Stomach (tissue), 9 donors: ENCODE results near the gene NAV2. TPM values are rescaled to one million over a fixed set of nuclear protein-coding genes. Genes with fewer than 3 reads are reported as not detected.
A peak's percentile ranks its signal among the peaks of the same experiment; 100 is the strongest.

ENCODE experiments used
- DNase-seq, 2 donors: peaks; one replicate each; pipeline versions ENCODE4 v3.0.0 to v3.0.0-alpha.2; 2013 to 2019
- H3K27ac ChIP-seq, 5 donors: fragments of 200-600 bp in 4 of 5; sonication (generic) in 4 of 5; one replicate each; pipeline ENCODE4 v1.5.1; 2013 to 2019; ENCODE audit warnings: mild to moderate bottlenecking in 1 of 5, moderate library complexity in 1 of 5
- H3K27me3 ChIP-seq, 3 donors: fragments of 200-600 bp; sonication (generic); one replicate each; pipeline ENCODE4 v1.5.1; 2017 to 2019; ENCODE audit warnings: mixed run types in 1 of 3
- H3K36me3 ChIP-seq, 4 donors: fragments of 200-600 bp; sonication (generic); 1 replicate in 3 of 4; 2 replicates in 1 of 4; pipeline ENCODE4 v1.5.1; 2016 to 2019
- H3K4me1 ChIP-seq, 4 donors: fragments of 200-600 bp; sonication (generic); one replicate each; pipeline ENCODE4 v1.5.1; 2016 to 2019
- H3K4me3 ChIP-seq, 4 donors: fragments of 200-600 bp; sonication (generic) in 3 of 4; one replicate each; pipeline ENCODE4 v1.5.1; 2016 to 2019; ENCODE audit warnings: mild to moderate bottlenecking in 1 of 4
- H3K9me3 ChIP-seq, 4 donors: fragments of 200-600 bp; sonication (generic); one replicate each; pipeline ENCODE4 v1.5.1; 2016 to 2019
- CTCF ChIP-seq, 7 experiments: fragments of 450-650 bp in 4 of 7; fragments of 200-600 bp in 3 of 7; sonication (generic) in 3 of 7; IDR thresholded peaks; one replicate each; pipeline ENCODE4 v1.5.1; 2016 to 2019; ENCODE audit warnings: antibody characterized with exemption in 7 of 7, control low read depth in 2 of 7, mild to moderate bottlenecking in 1 of 7
- EP300 ChIP-seq: sonication (generic); formaldehyde crosslinking; IDR thresholded peaks from one replicate; pipeline ENCODE4 v1.6.1; 2017; ENCODE audit warnings: antibody characterized with exemption
- POLR2A ChIP-seq, 4 donors: fragments of 450-650 bp; IDR thresholded peaks; one replicate each; pipeline ENCODE4 v1.6.1; 2016; ENCODE audit warnings: antibody characterized with exemption in 4 of 4, control low read depth in 2 of 4, mild to moderate bottlenecking in 1 of 4, moderate library complexity in 1 of 4
- POLR2AphosphoS5 ChIP-seq, 3 donors: sonication (generic); formaldehyde crosslinking; IDR thresholded peaks; one replicate each; pipeline ENCODE4 v1.6.1; 2016; ENCODE audit warnings: antibody characterized with exemption in 3 of 3
- WGBS, 5 donors: extraction: QIAGEN DNeasy Blood & Tissue Kit in 3 of 5; methylation state at CpG; one replicate each; pipeline versions ENCODE4 v1.1.5 to v1.1.7; 2013 to 2018; 5-methylcytosine and 5-hydroxymethylcytosine counted together
- intact Hi-C: fragments of 100-400 bp; cut with DNase I; formaldehyde crosslinking; loops from one replicate; pipeline ENCODE4 v1.15.1; 2023; ENCODE audit warnings: low total_unique reads
- polyA plus RNA-seq, 3 donors: library from polyadenylated mRNA; stranded (reverse); fragments of 200-250 nt; gene quantifications; one replicate each; pipeline ENCODE4 v1.2.3, GENCODE V29; 2013
- total RNA-seq, 5 donors: library from RNA; depleted of rRNA; stranded (reverse); fragments of >200 nt; gene quantifications; one replicate each; pipeline versions ENCODE4 v1.1.0 to v1.2.3, GENCODE V29; 2014 to 2016
- donor health status: healthy with polysubstance abuse.
- donor health status: Bipolar disorder and iron deficiency.
- donor health status: healthy.

NAV2 gene
- total and polyA plus RNA-seq, 8 donors, result 1.8 to 92.4 (median 7.9) TPM

- peaks cover 0 to 28% (median 2%) of the 10 kb centered on the region in 4 donors for H3K36me3 ChIP-seq
Measured at GRCh38 chr11:19973136-19973635, 260.5 kb downstream of the NAV2 start.

DNA sequence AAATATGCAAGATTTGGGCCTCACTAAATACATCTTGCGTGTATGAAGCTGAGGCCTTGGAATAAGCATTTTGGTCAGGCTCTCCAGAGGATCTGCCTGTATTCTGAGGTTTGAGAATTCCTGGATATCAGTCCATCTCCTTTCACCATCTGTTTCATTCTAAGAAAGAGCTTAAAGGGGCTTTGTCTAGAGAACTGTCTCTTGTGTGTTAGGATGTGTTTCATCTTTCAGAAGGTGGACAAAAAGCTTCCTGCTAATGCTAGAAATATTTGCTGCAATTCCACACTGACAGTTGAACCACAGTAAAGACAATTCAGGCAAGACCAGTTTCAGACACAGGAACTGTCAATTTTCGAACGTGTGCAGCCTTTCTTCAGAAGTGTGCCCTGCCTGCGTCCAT lies 262.2 kb downstream of the NAV2 start:
- WGBS, 5 donors, result 61 to 87% (median 86%) methylated on average over 4 of the region's 4 CpGs
- DNase-seq, result no peak
- TF ChIP-seq EP300 (no peak), CTCF (IDR thresholded peaks at IDR 0.05) (no peak), POLR2A (IDR thresholded peaks at IDR 0.05) (no peak), POLR2AphosphoS5 (IDR thresholded peaks at IDR 0.05) (no peak)
- H3K9me3 ChIP-seq, result no peaks in the 10 kb centered on the region
- no peak overlapping the region for H3K4me3 ChIP-seq
- no peak overlapping the region for H3K27ac ChIP-seq
- intact Hi-C loops, result no loop called here
- H3K36me3 ChIP-seq, result peaks cover 0 to 20% (median 2%) of the 10 kb centered on the region in 4 donors
- H3K4me1 ChIP-seq, result peaks cover 0 to 19% (median 8%) of the 10 kb centered on the region in 4 donors
- H3K27me3 ChIP-seq, result no peaks in the 10 kb centered on the region

More at GRCh38 chr11:19973136-19973635, 260.5 kb downstream of the NAV2 start:
- WGBS, 5 donors, result 90 to 95% (median 91%) methylated on average over 5 of the region's 5 CpGs
- Histone ChIP-seq H3K27me3 (no peaks in the 10 kb centered on the region), H3K27ac (no peak overlapping the region), H3K4me3 (no peak overlapping the region), H3K9me3 (no peaks in the 10 kb centered on the region), H3K4me1 (peaks cover 0 to 2% (median 0%) of the 10 kb centered on the region in 4 donors)
- DNase-seq, result no peak
- intact Hi-C loops, result no loop called here
- TF ChIP-seq EP300, result no peak

- no peak for TF ChIP-seq EP300
- TF ChIP-seq POLR2AphosphoS5 (IDR thresholded peaks at IDR 0.05), result no peak
- intact Hi-C loops, result no loop called here
- no peaks in the 10 kb centered on the region for H3K27me3 ChIP-seq
Measured at GRCh38 chr11:19975414-19975990, 262.9 kb downstream of the NAV2 start.

GRCh38 chr11:19976281-19976941 lies 263.8 kb downstream of the NAV2 start:
- Histone ChIP-seq H3K27ac (no peak overlapping the region), H3K4me1 (peaks cover 11 to 35% (median 23%) of the 10 kb centered on the region in 4 donors)
- peak in 1 of 2 donors; percentile 45 for DNase-seq

More at GRCh38 chr11:19975414-19975990, 262.9 kb downstream of the NAV2 start:
- Histone ChIP-seq H3K4me1 (peaks cover 2 to 26% (median 14%) of the 10 kb centered on the region in 4 donors), H3K9me3 (no peaks in the 10 kb centered on the region), H3K4me3 (no peak overlapping the region), H3K27ac (no peak overlapping the region), H3K36me3 (peaks cover 0 to 20% (median 2%) of the 10 kb centered on the region in 4 donors)
- WGBS, 5 donors, result 78 to 89% (median 86%) methylated on average over 6 to 7 of the region's 7 CpGs
- no peak for DNase-seq

More at GRCh38 chr11:19976281-19976941, 263.8 kb downstream of the NAV2 start:
- no peak for TF ChIP-seq EP300
- no peak for TF ChIP-seq POLR2A (IDR thresholded peaks at IDR 0.05)
- no peak for TF ChIP-seq CTCF (IDR thresholded peaks at IDR 0.05)
- no peak for TF ChIP-seq POLR2AphosphoS5 (IDR thresholded peaks at IDR 0.05)
- intact Hi-C loops, result no loop called here
- no peak overlapping the region for H3K4me3 ChIP-seq
- no peaks in the 10 kb centered on the region for H3K9me3 ChIP-seq
- 72 to 82% (median 80%) methylated on average over 5 to 7 of the region's 7 CpGs for WGBS, 5 donors
- H3K27me3 ChIP-seq, result no peaks in the 10 kb centered on the region
- peaks cover 0 to 20% (median 2%) of the 10 kb centered on the region in 4 donors for H3K36me3 ChIP-seq
